NCI-H69 (cell line): ENCODE results near the gene CCR2.
"Not testable (repeated sequence)": the region's sequence is repeated elsewhere in the genome, so short reads cannot be mapped to it uniquely, and the experiment has no call there.

Source experiments
- DNase-seq: peaks from one replicate; lab custom pipeline; 2025; lab: John Stamatoyannopoulos, UW

Gene CCR2

DNA sequence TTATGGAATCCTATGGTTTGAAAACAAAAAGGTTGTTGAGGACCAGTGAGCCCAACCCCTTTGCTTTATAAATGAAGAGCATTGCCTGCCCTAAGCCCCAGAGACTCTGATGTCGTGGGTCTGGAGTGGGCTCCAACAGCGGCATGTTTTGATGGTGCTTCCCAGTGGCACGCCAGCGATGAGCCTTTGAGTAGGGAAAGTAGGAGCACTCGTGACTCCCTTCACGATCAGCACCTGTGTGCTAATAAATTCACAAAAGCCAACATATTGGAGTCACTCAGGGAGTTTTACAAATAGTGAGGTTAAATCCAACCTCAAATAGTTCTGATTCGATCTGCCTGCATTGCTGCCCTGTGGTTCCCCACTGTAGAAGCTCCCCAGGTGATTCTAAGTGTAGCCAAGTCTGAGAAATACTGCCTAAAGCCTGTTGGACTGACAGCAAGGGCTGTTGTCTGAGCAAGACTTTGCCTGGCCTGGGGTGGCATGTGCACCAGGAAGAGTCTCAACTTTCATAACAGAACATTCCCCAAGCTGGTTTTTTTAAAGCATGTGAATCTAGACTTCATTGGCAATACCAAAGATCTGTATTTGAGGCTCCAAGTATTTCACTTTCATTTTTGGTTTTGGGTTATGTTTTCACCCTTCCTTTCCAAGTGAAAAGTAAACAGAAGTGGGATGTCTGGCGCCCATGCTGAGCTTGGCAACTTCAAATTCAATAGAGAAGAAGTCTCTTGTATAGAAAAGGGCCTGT, 26.7 kb downstream of the CCR2 start:
- no peak for DNase-seq

DNA sequence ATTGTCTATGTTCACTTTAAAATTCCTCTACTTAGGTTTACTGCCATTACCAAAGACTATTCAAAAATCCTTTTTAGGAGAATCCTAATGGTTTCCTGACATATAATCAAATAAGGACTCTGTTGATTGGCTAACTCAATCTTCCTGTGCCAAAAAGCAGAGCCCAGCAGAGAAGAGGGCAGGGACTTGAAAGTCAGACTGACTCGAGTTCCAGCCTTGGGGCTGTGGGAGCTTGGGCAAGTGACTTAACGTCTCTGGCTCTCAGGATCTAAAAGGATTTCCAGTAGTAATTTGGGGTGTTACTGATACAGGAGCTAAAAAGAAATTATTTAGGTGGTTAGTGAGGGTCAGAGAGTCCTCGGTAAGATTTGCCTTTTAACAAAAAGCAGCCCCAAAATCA, 27.7 kb downstream of the CCR2 start:
- no peak for DNase-seq

DNA sequence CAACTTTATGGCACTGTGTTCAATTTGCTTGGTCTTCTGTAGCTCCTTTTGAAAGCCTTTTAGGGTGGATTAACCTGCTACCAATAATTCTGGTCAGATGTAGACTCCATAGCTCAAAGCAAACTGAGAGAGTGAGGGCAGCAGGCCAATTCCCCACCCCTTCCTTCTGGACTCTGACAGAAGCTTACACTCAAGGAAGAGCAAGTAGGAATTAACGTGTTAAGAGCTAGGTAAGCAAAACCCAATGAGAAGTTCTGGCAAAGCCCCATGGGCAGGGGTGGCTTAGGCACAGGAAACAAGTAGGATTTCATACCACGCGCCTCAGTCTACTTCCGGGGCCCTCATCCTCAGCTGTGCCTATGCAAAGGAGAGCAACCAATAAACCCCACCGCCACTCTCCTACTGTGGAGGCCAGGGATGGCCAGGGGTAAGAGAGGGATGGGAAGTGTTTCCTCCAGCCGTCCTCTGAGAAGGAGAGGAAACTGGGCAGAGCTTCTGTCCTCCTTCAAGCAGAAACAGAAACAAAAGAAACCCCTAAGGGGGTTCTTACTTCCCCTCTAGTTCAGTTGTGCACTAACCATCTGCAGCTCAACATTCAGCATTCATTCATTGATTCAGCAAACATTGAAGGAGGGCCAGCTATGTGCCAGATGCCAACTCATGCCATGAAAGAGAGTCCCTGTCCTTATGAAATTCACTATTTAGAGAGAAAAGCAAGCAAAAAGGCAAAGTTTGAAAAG, 29.5 kb downstream of the CCR2 start:
- DNase-seq = peak; percentile 18

DNA sequence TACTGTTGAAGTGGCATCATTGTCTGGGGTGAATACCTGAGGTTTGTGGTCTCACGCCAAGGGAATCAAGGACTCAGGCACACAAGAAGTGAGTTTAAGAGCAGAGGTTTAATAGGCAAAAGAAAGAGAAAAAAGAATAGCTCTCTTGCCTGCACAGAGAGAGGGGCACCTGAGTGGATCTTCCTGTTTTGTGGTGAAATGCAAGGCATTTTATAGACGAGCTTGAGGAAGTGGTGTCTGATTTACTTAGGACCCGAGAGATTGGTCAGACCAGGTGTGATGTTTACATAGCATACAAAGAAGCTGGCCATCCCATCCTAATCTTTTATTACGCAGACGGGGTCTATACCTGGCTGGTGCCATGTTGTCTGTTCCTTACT, 30.0 kb downstream of the CCR2 start:
- DNase-seq = peak; percentile 19

DNA sequence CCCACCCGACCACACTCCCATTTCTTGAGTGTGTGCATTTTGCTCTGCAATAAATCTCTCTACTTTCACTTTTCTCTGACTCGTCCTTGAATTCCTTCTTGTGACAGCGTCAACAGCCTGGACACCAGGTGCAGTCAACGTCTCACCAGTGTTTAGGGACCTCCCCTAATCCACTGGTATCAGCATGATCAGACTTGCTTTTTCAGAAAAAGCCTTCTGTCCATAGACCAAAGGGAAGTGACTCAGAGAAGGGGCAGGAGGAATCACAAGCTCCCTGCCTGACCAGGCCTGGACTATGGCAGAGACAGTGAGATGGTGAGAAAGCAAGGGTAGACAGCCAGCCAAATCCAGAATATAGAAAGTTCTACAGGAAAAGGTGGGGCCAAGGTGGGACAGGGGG, 32.3 kb downstream of the CCR2 start:
- DNase-seq = peak; percentile 59

DNA sequence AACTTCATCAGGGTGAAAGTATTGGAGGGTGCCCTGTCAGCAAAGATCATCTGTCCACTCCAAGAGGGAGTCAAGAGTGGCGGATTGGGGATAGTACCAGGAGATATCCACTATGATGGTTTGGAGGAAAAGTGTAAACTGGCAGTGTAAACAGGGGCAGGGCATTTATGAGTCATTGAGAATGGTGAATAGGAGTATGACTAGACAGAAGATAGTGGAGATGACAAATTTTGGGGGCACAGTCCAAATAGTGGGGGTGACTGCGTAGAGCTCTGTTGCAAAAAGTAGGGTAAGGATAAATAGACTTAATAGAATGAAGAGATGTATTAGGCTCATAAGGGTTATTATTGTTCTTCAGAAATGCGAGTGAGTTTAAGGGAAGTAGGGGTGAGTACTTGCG, 34.9 kb downstream of the CCR2 start:
- not testable (repeated sequence) for DNase-seq

DNA sequence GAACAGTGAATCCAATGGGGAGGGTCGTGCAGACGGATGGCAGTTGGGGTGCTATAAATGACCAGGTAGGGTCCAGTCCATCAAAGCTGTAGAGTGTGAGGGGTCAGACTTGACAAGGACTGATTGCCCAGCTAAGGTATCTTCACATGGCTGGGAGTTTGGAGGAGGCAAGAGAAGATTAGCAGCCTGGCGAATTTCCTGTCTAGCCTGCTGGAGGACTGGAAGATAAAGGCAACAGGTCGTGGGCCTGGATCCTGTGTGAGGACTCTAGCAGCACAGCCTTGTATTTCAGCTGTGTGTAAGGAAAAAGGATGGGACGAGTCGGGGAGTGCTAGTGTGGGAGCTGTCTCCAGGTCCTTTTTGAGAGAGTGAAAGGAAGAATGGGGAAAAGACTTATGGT, 35.4 kb downstream of the CCR2 start:
- DNase-seq = no peak

DNA sequence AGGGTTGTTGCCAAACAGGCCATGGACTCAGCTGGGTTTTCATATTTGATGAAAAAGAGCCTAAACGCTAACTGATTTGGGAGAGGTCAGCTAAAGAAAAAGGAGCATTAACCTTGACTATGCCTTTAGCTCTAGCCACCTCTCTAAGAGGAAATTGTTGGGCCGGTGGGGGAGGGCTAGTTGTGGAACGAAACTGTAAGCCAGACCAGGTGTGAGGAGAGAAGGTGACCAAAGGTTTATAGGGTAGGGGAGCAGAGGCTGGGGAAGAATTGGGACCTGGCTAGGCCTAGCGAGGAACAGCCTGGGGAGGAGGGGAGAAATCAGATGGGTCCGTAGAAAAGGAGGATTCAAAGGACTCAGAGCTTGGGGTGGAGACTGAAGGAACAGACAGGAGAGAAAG, 37.6 kb downstream of the CCR2 start:
- not testable (repeated sequence) for DNase-seq

DNA sequence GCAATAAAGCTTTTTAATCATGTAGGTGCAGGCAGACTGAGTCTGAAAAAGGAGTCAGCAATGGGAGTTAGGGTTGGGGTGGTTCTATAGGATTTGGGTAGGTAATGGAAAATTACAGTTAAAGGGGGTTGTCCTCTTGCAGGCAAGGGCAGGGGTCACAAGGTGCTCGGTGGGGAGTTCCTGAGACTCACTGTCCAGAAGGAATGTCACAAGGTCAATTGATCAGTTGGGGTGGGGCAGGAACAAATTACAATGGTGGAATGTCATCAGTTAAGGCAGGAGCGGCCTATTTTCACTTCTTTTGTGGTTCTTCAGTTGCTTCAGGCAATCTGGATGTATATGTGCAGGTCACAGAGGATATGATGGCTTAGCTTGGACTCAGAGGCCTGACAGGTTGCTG, 39.1 kb downstream of the CCR2 start:
- DNase-seq = no peak

DNA sequence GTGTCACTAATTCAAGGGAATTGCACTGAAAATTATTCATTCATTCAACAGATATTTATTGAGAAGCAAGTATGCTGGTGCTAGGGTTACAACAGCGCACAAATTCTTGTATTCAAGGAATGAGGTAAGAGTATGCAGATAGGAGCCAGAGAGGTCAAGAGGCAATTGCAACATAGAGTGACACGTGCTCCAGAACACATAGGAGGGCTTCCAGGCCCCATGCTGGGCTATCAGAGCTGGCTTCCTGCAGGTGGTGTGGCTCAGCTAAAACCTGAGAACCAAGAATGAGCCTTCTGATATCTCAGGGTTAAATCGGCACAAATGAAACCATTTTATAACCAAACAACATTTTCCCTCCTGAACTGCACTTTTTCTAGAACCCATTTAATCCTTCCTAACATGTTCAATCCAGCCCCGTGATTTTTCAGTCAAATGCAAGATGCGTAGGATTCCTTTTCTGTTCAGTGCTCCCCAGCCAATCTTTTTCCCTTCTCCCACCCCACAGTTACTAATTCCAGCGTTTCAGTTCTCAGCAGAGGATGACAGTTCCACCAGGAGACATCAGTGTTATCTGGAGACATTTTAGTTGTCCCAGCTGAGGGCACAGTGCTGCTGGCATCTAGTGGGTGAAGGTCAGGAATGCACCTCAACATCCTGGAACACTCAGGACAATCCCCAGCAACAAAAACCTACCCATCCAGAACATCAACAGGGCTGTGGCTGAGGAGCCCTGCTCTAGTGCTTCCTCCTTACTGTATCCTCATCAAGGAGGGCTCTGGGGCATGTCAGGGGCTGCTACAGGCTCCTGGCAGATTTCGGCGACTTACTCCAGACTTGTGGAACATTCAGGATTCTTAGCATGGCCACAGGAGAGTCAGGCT, 39.9 kb downstream of the CCR2 start:
- DNase-seq = peak; percentile 36

DNA sequence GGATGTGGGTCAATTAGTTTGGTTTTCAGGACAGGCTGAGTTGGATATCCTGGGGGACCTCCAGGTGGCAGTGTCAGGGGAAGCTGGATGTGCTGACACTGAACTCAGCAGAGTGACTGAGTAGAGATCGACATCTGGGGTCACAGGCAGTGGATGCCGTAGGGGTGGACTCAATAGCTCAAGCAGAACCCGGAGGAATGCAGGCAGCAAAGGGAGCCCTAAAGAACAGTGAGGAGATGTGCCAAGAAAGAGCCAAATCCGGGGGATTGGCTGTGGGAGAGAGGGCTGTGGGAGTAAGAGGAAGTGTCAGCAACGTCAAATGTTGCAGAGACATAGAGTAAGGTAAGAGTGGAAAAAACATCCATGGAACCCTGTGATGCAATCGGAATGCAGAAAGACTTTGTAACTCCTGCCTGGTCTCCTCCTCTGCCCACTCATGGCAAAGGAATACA, 41.3 kb downstream of the CCR2 start:
- no peak for DNase-seq

DNA sequence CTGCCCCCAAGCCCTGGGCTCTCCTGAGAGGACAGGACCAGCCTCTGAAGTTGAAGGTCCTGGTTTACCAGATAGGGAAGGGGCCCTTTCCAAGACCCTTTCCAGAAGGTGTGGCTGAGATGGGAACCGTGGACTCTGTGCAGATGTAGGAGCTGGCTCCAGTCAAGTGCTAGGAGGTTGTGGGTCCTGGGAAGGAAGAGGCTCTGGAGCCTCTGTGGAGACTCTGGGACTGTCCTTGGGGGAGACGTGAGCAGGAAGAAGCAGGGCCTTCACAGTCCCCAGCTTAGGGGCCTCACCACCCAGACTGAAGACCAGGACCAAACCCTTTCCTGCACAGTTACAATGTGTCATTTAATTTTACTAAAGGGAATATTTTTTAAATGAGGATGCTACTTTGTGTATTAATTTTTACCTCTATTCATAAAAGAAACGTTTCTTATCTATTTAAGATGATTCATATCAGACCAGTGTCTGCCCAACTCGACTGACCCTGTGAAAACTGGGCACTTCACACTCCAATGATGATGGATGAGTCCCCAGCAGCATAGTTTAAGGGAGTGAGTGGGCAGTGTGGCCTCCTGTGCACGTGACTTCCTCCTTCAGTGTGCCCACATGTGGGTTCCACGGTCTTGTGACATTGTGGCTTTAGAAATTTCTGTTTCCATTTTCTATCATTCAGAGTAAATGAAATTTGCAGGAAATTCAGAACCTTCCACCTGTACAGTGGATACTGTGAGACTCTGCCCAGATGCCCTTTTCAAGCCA, 42.0 kb downstream of the CCR2 start:
- no peak for DNase-seq

DNA sequence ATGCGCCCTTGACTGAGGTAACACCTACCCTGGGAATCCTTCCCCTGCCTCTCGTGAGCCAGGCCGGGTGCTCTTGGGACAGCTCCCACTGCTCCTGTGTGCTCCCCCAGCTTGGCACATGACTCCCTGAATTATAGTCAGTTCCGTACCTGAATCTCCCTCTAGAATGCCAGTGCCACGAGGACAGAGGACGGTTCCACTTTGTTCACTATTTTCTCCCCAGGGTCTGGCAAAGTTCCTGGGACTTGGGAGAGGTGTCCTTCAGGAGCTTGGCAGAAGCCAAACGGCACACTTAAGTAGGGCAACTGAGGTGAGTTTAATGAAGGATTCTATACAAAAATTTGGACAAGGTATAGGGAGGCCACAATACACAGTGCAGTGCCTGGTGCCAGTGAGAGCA, 43.2 kb downstream of the CCR2 start:
- DNase-seq = no peak

DNA sequence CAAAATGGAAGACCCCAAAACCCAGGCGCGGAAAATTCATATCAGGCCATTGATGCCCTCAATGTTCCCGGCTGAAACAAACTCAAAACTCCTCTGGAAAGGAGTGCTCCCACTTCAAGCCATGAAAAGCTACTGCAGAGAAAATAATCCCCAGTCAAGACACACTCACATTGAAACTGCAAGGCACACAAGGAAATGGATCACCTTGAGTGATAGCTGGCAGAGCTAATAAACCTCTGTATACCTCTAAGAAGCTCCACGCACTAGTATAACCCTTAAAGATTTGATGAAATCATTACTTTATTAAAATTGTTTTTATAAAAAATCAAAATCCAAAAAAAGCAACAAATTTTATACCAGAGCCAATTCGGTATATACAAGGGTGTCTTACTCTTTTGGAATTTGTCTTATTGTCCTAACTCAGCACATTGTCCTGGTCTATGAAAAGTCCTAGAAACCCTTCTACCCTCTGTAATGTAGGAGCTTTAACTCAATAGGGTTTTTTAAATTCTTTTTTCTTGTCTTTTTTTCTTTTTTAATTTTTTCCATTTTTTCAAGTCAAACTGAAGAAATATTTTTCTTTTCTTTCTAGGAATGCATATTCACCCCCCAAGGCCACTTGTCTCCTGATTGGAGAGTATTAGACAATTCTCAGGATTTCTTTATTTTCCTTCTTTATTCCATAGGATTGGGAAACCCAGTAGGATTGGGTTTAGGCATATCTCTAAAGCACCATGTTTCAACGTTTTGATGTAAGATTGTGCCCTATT, 44.5 kb downstream of the CCR2 start:
- DNase-seq = no peak

DNA sequence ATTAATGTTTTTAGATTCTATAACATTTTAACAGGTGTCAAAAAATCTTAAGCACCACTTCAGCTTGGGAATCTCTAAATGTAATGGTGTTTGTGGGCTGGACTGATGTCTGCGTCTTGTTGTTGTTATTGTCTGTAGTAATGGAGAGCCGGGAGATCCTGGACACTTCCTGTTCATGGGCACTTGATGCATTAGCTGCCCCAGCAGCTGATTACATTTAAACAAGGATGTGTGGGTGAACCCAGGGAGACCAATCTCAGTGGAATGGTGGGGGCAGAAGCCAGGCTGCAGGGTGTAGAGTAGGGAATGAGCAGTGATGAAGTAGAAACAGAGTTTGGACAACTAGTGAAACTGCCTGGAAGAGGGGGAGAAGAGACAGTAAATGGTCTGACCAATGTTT, 45.2 kb downstream of the CCR2 start:
- no peak for DNase-seq

DNA sequence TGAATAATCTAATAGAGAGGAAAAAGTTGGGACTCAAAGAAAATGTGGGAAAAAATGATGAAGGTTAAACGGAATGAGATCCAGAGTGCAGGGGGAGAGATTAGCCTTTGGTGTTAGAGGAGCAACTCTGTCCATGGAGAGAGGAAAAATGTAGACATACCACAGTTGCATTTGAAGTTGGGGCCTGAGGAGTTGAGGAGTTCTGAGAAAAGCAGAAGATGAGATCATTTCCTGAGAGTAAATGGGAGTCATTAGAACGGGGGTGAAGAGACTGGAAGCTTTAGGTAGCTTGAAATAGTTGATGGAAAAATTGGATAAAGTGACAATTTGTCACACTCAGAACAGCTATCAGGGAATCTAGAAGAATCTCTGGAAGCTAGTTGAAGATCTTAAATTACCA, 45.6 kb downstream of the CCR2 start:
- no peak for DNase-seq

DNA sequence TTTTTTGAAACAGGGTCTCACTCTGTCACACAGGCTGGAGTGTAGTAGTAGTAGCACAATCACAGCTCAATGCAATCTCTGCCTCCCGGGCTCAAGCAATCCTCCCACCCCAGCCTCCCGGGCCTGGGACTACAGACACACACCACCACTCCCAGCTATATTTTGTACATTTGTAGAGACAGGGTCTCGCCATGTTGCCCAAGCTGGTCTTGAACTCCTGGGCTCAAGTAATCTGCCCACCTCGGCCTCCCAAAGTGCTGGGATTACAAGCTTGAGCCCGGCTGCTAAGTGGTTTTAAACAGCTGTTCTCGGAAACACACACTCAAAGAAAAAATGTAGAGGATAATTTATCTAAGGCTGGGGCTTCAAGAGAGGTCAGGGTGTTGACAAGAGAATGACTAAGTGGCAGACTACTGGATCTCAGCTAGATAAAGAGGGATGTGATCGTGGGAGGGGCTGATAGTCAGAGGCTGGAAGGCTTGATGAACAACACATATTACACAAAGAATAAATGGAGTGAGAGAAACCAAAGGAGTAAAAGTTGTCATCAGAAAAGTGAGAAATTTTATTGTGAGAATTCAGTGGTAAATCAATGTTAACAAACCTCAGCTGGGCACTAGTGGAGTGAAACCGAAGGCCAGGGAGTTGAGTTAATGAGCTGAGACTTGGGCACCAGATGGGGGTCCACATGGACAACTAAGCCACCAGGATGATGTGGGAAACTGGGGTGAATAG, 46.3 kb downstream of the CCR2 start:
- no peak for DNase-seq

DNA sequence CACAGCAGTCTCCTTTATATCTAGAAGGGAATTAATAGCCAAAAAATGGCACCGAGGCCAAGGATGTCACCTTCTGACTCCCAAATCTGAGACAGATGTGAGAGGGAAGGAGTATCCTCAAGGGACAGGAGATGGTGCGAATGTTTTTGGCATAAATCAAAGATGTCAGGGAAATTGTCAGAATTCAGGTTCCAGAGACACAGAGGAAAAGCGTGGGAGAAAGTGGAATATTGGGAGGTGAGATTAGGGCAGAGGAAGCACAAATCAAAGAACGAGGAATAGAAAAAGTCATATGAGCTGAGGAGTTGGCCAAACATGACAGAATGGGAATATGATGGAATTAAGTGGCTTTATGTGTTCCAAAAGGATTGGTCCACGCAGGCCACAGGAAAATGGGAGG, 46.9 kb downstream of the CCR2 start:
- DNase-seq = no peak

DNA sequence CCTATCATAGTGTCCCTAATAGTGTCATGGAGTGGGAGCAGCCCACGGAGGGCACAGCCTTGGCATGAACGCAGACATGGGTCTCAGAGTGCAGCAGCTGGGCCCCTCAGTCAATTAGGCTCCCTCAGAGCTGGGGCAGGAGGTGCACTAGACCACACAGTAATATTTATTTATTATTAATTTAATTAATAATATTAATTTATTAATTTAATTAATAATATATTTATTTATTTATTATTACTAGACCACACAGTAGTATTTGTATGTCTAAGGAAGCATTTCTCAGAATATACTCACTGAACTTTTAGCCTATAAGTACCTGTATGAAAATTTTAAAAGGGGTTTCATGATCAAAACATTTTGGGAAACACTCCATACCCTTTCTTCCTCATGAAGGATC, 47.7 kb downstream of the CCR2 start:
- DNase-seq = no peak

DNA sequence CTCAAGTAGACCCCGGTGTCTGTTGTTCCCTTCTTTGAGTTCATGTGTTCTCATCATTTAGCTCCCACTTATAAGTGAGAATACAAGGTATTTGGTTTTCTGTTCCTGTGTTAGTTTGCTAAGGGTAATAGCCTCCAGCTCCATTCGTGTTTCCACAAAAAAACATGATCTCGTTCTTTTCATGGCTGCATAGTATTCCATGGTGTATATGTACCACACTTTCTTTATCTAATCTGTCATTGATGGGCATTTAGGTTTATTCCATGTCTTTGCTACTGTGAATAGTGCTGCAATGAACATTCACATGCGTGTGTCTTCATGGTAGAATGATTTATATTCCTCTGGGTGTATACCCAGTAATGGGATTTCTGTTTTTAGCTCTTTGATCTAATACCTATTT, 49.0 kb downstream of the CCR2 start:
- DNase-seq = not testable (repeated sequence)
